Mesothelial cell of epicardium (in vitro differentiated cells): ENCODE measurements around the gene HOMER3. TPM values are rescaled to one million over a fixed set of nuclear protein-coding genes. Genes with fewer than 3 reads are reported as not detected.

Experiments
- DNase-seq, 2 experiments: peaks; one replicate each; pipeline ENCODE4 v3.0.0; 2021; ENCODE audit warnings: low spot score in 2 of 2; ENCODE audit not compliant: unreplicated experiment in 2 of 2
- H3K27ac Mint-ChIP-seq: 2 replicates; pipeline ENCODE4 v1.8.0; 2021; ENCODE audit warnings: mixed read lengths
- H3K27me3 Mint-ChIP-seq: 2 replicates; pipeline ENCODE4 v1.8.0; 2021; ENCODE audit warnings: low read depth, mixed read lengths
- H3K36me3 Mint-ChIP-seq: 2 replicates; pipeline ENCODE4 v1.8.0; 2021; ENCODE audit warnings: mixed read lengths
- H3K4me1 Mint-ChIP-seq: 2 replicates; pipeline ENCODE4 v1.8.0; 2021; ENCODE audit warnings: mixed read lengths
- H3K4me3 Mint-ChIP-seq: 2 replicates; pipeline ENCODE4 v1.8.0; 2021; ENCODE audit warnings: mild to moderate bottlenecking, moderate library complexity, mixed read lengths
- H3K9me3 Mint-ChIP-seq: 2 replicates; pipeline ENCODE4 v1.8.0; 2021; ENCODE audit warnings: mixed read lengths
- CTCF ChIP-seq: fragments of 200-600 bp; sonication (generic); IDR thresholded peaks from one replicate; pipeline ENCODE4 v1.5.0; 2021; ENCODE audit warnings: antibody characterized with exemption; ENCODE audit not compliant: unreplicated experiment
- total RNA-seq: library from RNA; stranded (reverse); gene quantifications from 3 replicates; pipeline ENCODE4 v1.2.1, GENCODE V29; 2021

HOMER3 gene
- total RNA-seq, 1 donor from 2014 or later, result 53.7 TPM

DNA sequence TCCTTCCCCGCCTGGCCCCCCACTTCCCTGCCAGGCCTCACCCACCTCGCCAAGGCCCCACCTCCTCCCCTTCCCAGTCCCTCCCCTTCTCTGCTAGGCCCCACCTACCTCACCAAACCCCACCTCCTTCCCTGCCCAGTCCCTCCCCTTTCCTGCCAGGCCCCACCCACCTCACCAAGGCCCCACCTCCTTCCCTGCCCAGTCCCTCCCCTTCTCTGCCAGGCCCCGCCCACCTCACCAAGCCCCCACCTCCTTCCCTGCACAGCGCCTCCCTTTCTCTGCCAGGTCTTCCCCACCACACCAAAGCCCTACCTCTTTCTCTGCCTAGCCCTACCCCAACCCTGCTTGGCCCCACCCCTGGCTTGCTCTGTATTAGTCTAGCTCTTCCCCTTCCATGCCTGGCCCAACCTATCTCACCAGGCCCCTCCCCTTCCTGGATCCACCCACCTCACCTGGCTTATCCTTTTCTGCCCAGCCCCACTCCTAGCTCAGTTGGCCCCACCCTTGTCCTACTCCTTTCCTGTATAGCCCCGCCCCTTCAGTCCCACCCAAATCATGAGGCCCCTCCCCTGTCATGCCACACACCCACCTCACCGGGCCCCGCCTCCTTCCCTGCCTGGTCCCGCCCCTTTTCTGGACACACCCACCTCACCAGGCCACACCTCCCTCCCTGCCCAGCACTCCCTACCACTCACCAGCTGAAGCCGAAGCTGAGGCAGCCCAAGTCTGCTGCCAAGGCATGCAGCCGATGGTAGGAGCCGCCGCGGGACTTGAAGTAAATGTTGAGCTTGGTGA is 61.2 kb downstream of the HOMER3 start:
- Mint-ChIP-seq H3K27ac (no peak overlapping the region), H3K27me3 (no peaks in the 10 kb centered on the region), H3K4me1 (no peaks in the 10 kb centered on the region), H3K4me3 (no peak overlapping the region), H3K36me3 (peaks cover 44% of the 10 kb centered on the region), H3K9me3 (peaks cover 10% of the 10 kb centered on the region)
- no peak for DNase-seq
- TF ChIP-seq CTCF, result no peak

Other genes with a start within 250 kb of the HOMER3 start
- gene COMP, start 149.9 kb downstream of the HOMER3 start, total RNA-seq, result 0.16 to 0.31 TPM (median 0.18 TPM) in 3 replicates
- 72.1 to 73.3 TPM (median 73.0 TPM) in 3 replicates for gene UPF1, start 109.3 kb downstream of the HOMER3 start, total RNA-seq
- 8.5 to 9.4 TPM (median 8.8 TPM) in 3 replicates for gene CERS1, start 45.1 kb downstream of the HOMER3 start, total RNA-seq
- gene COPE, start 21.8 kb downstream of the HOMER3 start, total RNA-seq, result 161 to 174 TPM (median 163 TPM) in 3 replicates
- gene DDX49, start 21.5 kb downstream of the HOMER3 start, total RNA-seq, result 41.3 to 46.1 TPM (median 45.6 TPM) in 3 replicates
- gene SUGP2, start 92.3 kb upstream of the HOMER3 start, total RNA-seq, result 137 to 152 TPM (median 140 TPM) in 3 replicates
- gene ARMC6, start 92.4 kb upstream of the HOMER3 start, total RNA-seq, result 25.5 to 28.2 TPM (median 25.8 TPM) in 3 replicates
- 21.2 to 22.1 TPM (median 21.2 TPM) in 3 replicates for gene SLC25A42, start 122.8 kb upstream of the HOMER3 start, total RNA-seq
- gene TMEM161A, start 197.3 kb upstream of the HOMER3 start, total RNA-seq, result 45.5 to 48.4 TPM (median 46.5 TPM) in 3 replicates
- 1.4 to 2.9 TPM (median 2.8 TPM) in 3 replicates for gene MEF2B, start 229.0 kb upstream of the HOMER3 start, total RNA-seq